GM12892 (cell line): Measurements from ENCODE around the gene ZNF140.

Experiments
- POLR2A ChIP-seq: IDR thresholded peaks from 2 replicates; pipeline ENCODE4 v1.6.1; 2011; ENCODE audit warnings: low read depth, low read length, control low read depth
- POLR2AphosphoS5 ChIP-seq: IDR thresholded peaks from 2 replicates; pipeline ENCODE4 v1.6.1; 2011; ENCODE audit warnings: low read depth, low read length, control low read depth
- TAF1 ChIP-seq: IDR thresholded peaks from 2 replicates; pipeline ENCODE4 v1.6.1; 2011; ENCODE audit warnings: low read depth, mild to moderate bottlenecking, control low read depth, low read length, borderline replicate concordance

DNA sequence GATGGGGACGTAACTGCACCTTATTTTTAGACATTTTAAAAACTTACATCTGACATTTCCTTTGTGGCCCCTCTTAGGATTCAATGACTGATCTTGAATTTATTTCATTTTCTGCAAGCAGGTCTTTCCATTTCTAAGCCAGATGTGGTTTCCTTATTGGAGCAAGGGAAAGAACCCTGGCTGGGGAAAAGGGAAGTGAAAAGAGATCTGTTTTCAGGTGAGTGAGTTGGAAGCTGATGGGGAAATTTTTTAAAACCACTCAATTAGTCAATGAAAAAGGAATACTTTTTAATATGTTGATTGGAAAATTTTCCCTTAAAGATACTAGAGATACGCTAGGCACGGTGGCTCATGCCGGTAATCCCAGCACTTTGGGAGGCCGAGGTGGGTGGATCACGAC, 2.6 kb downstream of the ZNF140 start:
- TF ChIP-seq TAF1 (no peak), POLR2A (no peak), POLR2AphosphoS5 (no peak)
